Mesendoderm (in vitro differentiated cells): ENCODE results near the gene ST3GAL6.

Experiments
- DNase-seq: peaks from one replicate; pipeline ENCODE4 v3.0.0; 2013
- H2AK5ac ChIP-seq: 2 replicates; pipeline ENCODE4 v1.6.1; 2013; ENCODE audit warnings: low read length, inconsistent platforms
- H2BK120ac ChIP-seq: 2 replicates; pipeline ENCODE4 v1.6.1; 2013; ENCODE audit warnings: low read depth, mild to moderate bottlenecking, low read length, moderate library complexity, mixed read lengths
- H2BK15ac ChIP-seq: replicated peaks from 2 replicates; pipeline ENCODE4 v1.6.1; 2013; ENCODE audit warnings: low read depth, mild to moderate bottlenecking, moderate library complexity
- H2BK5ac ChIP-seq: 2 replicates; pipeline ENCODE4 v1.6.1; 2013; ENCODE audit warnings: low read length, inconsistent platforms
- H3K18ac ChIP-seq: 2 replicates; pipeline ENCODE4 v1.6.1; 2013; ENCODE audit warnings: mild to moderate bottlenecking, low read length, mixed read lengths
- H3K23ac ChIP-seq: one replicate; pipeline ENCODE4 v1.6.1; 2013; ENCODE audit warnings: low read length
- H3K27ac ChIP-seq: 2 replicates; pipeline ENCODE4 v1.5.1; 2013; ENCODE audit warnings: low read depth, mild to moderate bottlenecking, inconsistent platforms, low read length, moderate library complexity
- H3K27me3 ChIP-seq: 2 replicates; pipeline ENCODE4 v1.6.1; 2013; ENCODE audit warnings: low read length, control low read depth, mild to moderate bottlenecking, inconsistent platforms; ENCODE audit not compliant: insufficient read depth, poor library complexity
- H3K36me3 ChIP-seq: 2 replicates; pipeline ENCODE4 v1.6.1; 2013; ENCODE audit warnings: low read length, inconsistent platforms; ENCODE audit not compliant: control insufficient read depth, insufficient read depth
- H3K4ac ChIP-seq: one replicate; pipeline ENCODE4 v1.6.1; 2013; ENCODE audit warnings: low read depth, mild to moderate bottlenecking, low read length, moderate library complexity
- H3K4me1 ChIP-seq: 2 replicates; pipeline ENCODE4 v1.6.1; 2013; ENCODE audit warnings: low read depth, low read length, inconsistent platforms; ENCODE audit not compliant: control insufficient read depth
- H3K4me2 ChIP-seq: 2 replicates; pipeline ENCODE4 v1.6.1; 2013; ENCODE audit warnings: low read length
- H3K4me3 ChIP-seq: 2 replicates; pipeline ENCODE4 v1.5.1; 2013; ENCODE audit warnings: mild to moderate bottlenecking, low read length
- H3K56ac ChIP-seq: one replicate; pipeline ENCODE4 v1.6.1; 2013; ENCODE audit warnings: low read length
- H3K79me1 ChIP-seq: 2 replicates; pipeline ENCODE4 v1.6.1; 2013; ENCODE audit warnings: low read length, inconsistent platforms
- H3K79me2 ChIP-seq: 2 replicates; pipeline ENCODE4 v1.6.1; 2013; ENCODE audit warnings: mild to moderate bottlenecking, low read length; ENCODE audit not compliant: control insufficient read depth, insufficient read depth
- H3K9ac ChIP-seq: 2 replicates; pipeline ENCODE4 v1.6.1; 2013; ENCODE audit warnings: low read length, inconsistent platforms
- H4K5ac ChIP-seq: one replicate; pipeline ENCODE4 v1.6.1; 2013; ENCODE audit warnings: low read length
- H4K8ac ChIP-seq: one replicate; pipeline ENCODE4 v1.6.1; 2013; ENCODE audit warnings: low read depth, mild to moderate bottlenecking, control low read depth, low read length, moderate library complexity
- WGBS: extraction: QIAGEN DNeasy Blood & Tissue Kit; methylation state at CpG from one replicate; pipeline ENCODE4 v1.1.7; 2013; ENCODE audit warnings: low lambda C conversion rate, missing lambda C conversion rate; ENCODE audit not compliant: insufficient coverage; ENCODE audit errors: extremely low coverage; 5-methylcytosine and 5-hydroxymethylcytosine counted together

ST3GAL6 gene

GRCh38 chr3:98763819-98764418, 779 bp downstream of the ST3GAL6 start:
- no CpG with 5 or more reads among the region's 5 CpGs for WGBS
- Histone ChIP-seq H3K4me2 (no peak overlapping the region), H4K5ac (no peak overlapping the region), H3K9ac (no peak overlapping the region), H3K4ac (no peak overlapping the region), H2AK5ac (no peak overlapping the region), H3K4me3 (no peak overlapping the region), H2BK120ac (no peak overlapping the region), H3K23ac (no peak overlapping the region), H3K4me1 (no peaks in the 10 kb centered on the region), H3K36me3 (no peaks in the 10 kb centered on the region), H2BK15ac (no peak overlapping the region), H4K8ac (no peak overlapping the region), H3K27me3 (no peaks in the 10 kb centered on the region), H3K79me2 (no peaks in the 10 kb centered on the region), H2BK5ac (no peak overlapping the region), H3K79me1 (no peaks in the 10 kb centered on the region), H3K18ac (no peak overlapping the region), H3K27ac (no peak overlapping the region), H3K56ac (no peak overlapping the region)
- DNase-seq = no peak

- no peak overlapping the region for H2BK15ac ChIP-seq
- no peaks in the 10 kb centered on the region for H3K36me3 ChIP-seq
- no peak overlapping the region for H2AK5ac ChIP-seq
- H2BK120ac ChIP-seq = no peak overlapping the region
- H3K4me1 ChIP-seq = no peaks in the 10 kb centered on the region
- no peak overlapping the region for H3K4ac ChIP-seq
- H3K23ac ChIP-seq = no peak overlapping the region
- H3K27me3 ChIP-seq = no peaks in the 10 kb centered on the region
- no peak overlapping the region for H3K18ac ChIP-seq
- H2BK5ac ChIP-seq = no peak overlapping the region
- no CpG with 5 or more reads among the region's 4 CpGs for WGBS
- H3K79me1 ChIP-seq = no peaks in the 10 kb centered on the region
- H3K4me3 ChIP-seq = no peak overlapping the region
- no peak for DNase-seq
- H3K9ac ChIP-seq = no peak overlapping the region
- H3K27ac ChIP-seq = no peak overlapping the region
- H3K79me2 ChIP-seq = no peaks in the 10 kb centered on the region
- H4K8ac ChIP-seq = no peak overlapping the region
- no peak overlapping the region for H3K56ac ChIP-seq
- H4K5ac ChIP-seq = no peak overlapping the region
- no peak overlapping the region for H3K4me2 ChIP-seq
Observed at GRCh38 chr3:98764472-98764884, 1.3 kb downstream of the ST3GAL6 start.

- H3K79me2 ChIP-seq = no peaks in the 10 kb centered on the region
Observed at GRCh38 chr3:98765721-98766120, 2.6 kb downstream of the ST3GAL6 start.

GRCh38 chr3:98766924-98767323, 3.8 kb downstream of the ST3GAL6 start:
- Histone ChIP-seq H3K56ac (no peak overlapping the region), H3K4ac (no peak overlapping the region), H3K36me3 (no peaks in the 10 kb centered on the region), H3K4me3 (no peak overlapping the region), H3K23ac (no peak overlapping the region), H4K5ac (no peak overlapping the region), H3K4me1 (no peaks in the 10 kb centered on the region), H3K79me2 (no peaks in the 10 kb centered on the region), H3K27ac (no peak overlapping the region), H2BK15ac (no peak overlapping the region), H3K79me1 (no peaks in the 10 kb centered on the region), H2AK5ac (no peak overlapping the region), H3K9ac (no peak overlapping the region), H2BK120ac (no peak overlapping the region), H2BK5ac (no peak overlapping the region), H3K4me2 (no peak overlapping the region), H3K27me3 (no peaks in the 10 kb centered on the region), H3K18ac (no peak overlapping the region), H4K8ac (no peak overlapping the region)
- no peak for DNase-seq

More at GRCh38 chr3:98765721-98766120, 2.6 kb downstream of the ST3GAL6 start:
- Histone ChIP-seq H3K36me3 (no peaks in the 10 kb centered on the region), H2BK5ac (no peak overlapping the region), H3K9ac (no peak overlapping the region), H2BK15ac (no peak overlapping the region), H3K23ac (no peak overlapping the region), H3K18ac (no peak overlapping the region), H3K79me1 (no peaks in the 10 kb centered on the region), H3K4me1 (no peaks in the 10 kb centered on the region), H3K4me2 (no peak overlapping the region), H4K8ac (no peak overlapping the region), H3K4me3 (no peak overlapping the region), H2AK5ac (no peak overlapping the region), H3K56ac (no peak overlapping the region), H4K5ac (no peak overlapping the region), H3K4ac (no peak overlapping the region), H2BK120ac (no peak overlapping the region), H3K27ac (no peak overlapping the region), H3K27me3 (no peaks in the 10 kb centered on the region)
- no CpG with 5 or more reads among the region's 4 CpGs for WGBS
- DNase-seq = no peak

DNA sequence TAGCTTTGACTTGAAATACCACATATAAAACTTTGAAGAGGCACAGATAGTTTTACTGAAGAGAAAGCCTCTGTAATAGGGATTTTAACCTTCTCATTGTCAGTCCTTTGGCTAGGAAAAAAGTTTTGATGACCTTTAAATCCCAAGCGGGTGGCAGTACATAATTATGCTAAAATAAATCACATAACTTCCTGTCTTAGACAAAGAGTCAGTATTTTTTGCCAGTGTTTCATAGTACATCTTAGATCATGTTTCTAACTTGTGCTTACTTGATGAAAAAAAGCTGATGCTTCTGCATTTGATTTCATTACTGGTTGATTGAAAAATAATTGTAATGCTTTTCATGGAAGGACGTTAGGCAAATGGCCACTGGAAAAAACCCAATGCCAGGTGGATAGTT, 5.8 kb downstream of the ST3GAL6 start:
- Histone ChIP-seq H4K5ac (no peak overlapping the region), H3K79me2 (no peaks in the 10 kb centered on the region), H3K4me2 (no peak overlapping the region), H3K79me1 (no peaks in the 10 kb centered on the region), H2AK5ac (no peak overlapping the region), H4K8ac (no peak overlapping the region), H2BK5ac (no peak overlapping the region), H3K18ac (no peak overlapping the region), H3K27ac (no peak overlapping the region), H3K4me3 (no peak overlapping the region), H3K27me3 (no peaks in the 10 kb centered on the region), H3K36me3 (no peaks in the 10 kb centered on the region), H3K4me1 (no peaks in the 10 kb centered on the region), H3K23ac (no peak overlapping the region), H3K9ac (no peak overlapping the region), H3K4ac (no peak overlapping the region), H3K56ac (no peak overlapping the region), H2BK120ac (no peak overlapping the region), H2BK15ac (no peak overlapping the region)
- no peak for DNase-seq
- no CpG with 5 or more reads among the region's 2 CpGs for WGBS

GRCh38 chr3:98769448-98769847, 6.3 kb downstream of the ST3GAL6 start:
- Histone ChIP-seq H3K27ac (no peak overlapping the region), H3K36me3 (no peaks in the 10 kb centered on the region), H3K27me3 (no peaks in the 10 kb centered on the region), H3K79me1 (no peaks in the 10 kb centered on the region), H2BK120ac (no peak overlapping the region), H3K4me1 (no peaks in the 10 kb centered on the region), H3K4ac (no peak overlapping the region), H2AK5ac (no peak overlapping the region), H3K79me2 (no peaks in the 10 kb centered on the region), H2BK5ac (no peak overlapping the region), H3K56ac (no peak overlapping the region), H3K23ac (no peak overlapping the region), H3K18ac (no peak overlapping the region), H3K4me3 (no peak overlapping the region), H2BK15ac (no peak overlapping the region), H4K8ac (no peak overlapping the region), H4K5ac (no peak overlapping the region), H3K4me2 (no peak overlapping the region), H3K9ac (no peak overlapping the region)
- no peak for DNase-seq
